ENCODE data around the gene MREG.

The MREG gene

GRCh38 chr2:215915441-215915840 is 97.9 kb downstream of the MREG start:
- DNase-seq = no peak

- DNase-seq = no peak
Observed at GRCh38 chr2:215914777-215915165, 98.6 kb downstream of the MREG start.

GRCh38 chr2:215914054-215914776 is 99.1 kb downstream of the MREG start:
- no peak for DNase-seq

GRCh38 chr2:215912299-215912842 is 101.0 kb downstream of the MREG start:
- no peak for DNase-seq

- DNase-seq = no peak
Observed at GRCh38 chr2:215911301-215912085, 101.9 kb downstream of the MREG start.

GRCh38 chr2:215910180-215910579 is 103.2 kb downstream of the MREG start:
- no peak for DNase-seq

GRCh38 chr2:215907147-215907546 is 106.2 kb downstream of the MREG start:
- DNase-seq = no peak

GRCh38 chr2:215906458-215906857 is 106.9 kb downstream of the MREG start:
- no peak for DNase-seq

GRCh38 chr2:215905691-215906090 is 107.7 kb downstream of the MREG start:
- DNase-seq = no peak

- DNase-seq = no peak
Observed at GRCh38 chr2:215904101-215904500, 109.2 kb downstream of the MREG start.

GRCh38 chr2:215903203-215903602 is 110.1 kb downstream of the MREG start:
- no peak for DNase-seq

GRCh38 chr2:215901796-215902195 is 111.6 kb downstream of the MREG start:
- DNase-seq = no peak

GRCh38 chr2:215900843-215901242 is 112.5 kb downstream of the MREG start:
- DNase-seq = no peak

- no peak for DNase-seq
Observed at GRCh38 chr2:215900203-215900611, 113.1 kb downstream of the MREG start.

- no peak for DNase-seq
Observed at GRCh38 chr2:215899141-215900074, 113.9 kb downstream of the MREG start.

- DNase-seq = no peak
Observed at GRCh38 chr2:215898363-215898762, 115.0 kb downstream of the MREG start.

GRCh38 chr2:215896921-215897320 is 116.4 kb downstream of the MREG start:
- DNase-seq = no peak

GRCh38 chr2:215895330-215895729 is 118.0 kb downstream of the MREG start:
- no peak for DNase-seq
